Ovary (tissue), 9 donors: ENCODE results near the gene SEMA5B. TPM values are rescaled to one million over a fixed set of nuclear protein-coding genes. Genes with fewer than 3 reads are reported as not detected.
A peak's percentile ranks its signal among the peaks of the same experiment; 100 is the strongest.

Source experiments
- DNase-seq, 5 donors: peaks; one replicate each; pipeline ENCODE4 v3.0.0-alpha.2; 2019 to 2020
- H3K27ac ChIP-seq, 2 donors: fragments of 200-600 bp; one replicate each; pipeline versions ENCODE4 v1.5.1 to v1.8.0; 2019 to 2022
- H3K27me3 ChIP-seq: fragments of 200-600 bp; one replicate; pipeline ENCODE4 v1.8.0; 2022
- H3K36me3 ChIP-seq: fragments of 200-600 bp; sonication (generic); one replicate; pipeline ENCODE4 v1.5.1; 2019
- H3K4me1 ChIP-seq: one replicate; pipeline ENCODE4 v1.8.1; 2013; ENCODE audit warnings: mild to moderate bottlenecking, moderate library complexity; ENCODE audit not compliant: insufficient read depth
- H3K4me3 ChIP-seq: fragments of 200-600 bp; sonication (generic); one replicate; pipeline ENCODE4 v1.5.1; 2017
- H3K9me3 ChIP-seq, 2 donors: fragments of 200-600 bp in 1 of 2; sonication (generic) in 1 of 2; one replicate each; pipeline versions ENCODE4 v1.5.1 to v1.8.1; 2013 to 2019; ENCODE audit warnings: mild to moderate bottlenecking in 1 of 2, moderate library complexity in 1 of 2
- EP300 ChIP-seq: sonication (generic); formaldehyde crosslinking; IDR thresholded peaks from one replicate; pipeline ENCODE4 v1.6.1; 2017; ENCODE audit warnings: antibody characterized with exemption
- POLR2A ChIP-seq: fragments of 450-650 bp; IDR thresholded peaks from one replicate; pipeline ENCODE4 v1.6.1; 2017; ENCODE audit warnings: antibody characterized with exemption, mild to moderate bottlenecking, moderate library complexity
- WGBS, 3 donors: extraction: QIAGEN DNeasy Blood & Tissue Kit in 1 of 3; methylation state at CpG; one replicate each; pipeline versions ENCODE4 v1.1.5 to v1.1.7; 2013 to 2017; 5-methylcytosine and 5-hydroxymethylcytosine counted together
- intact Hi-C, 4 donors: fragments of 100-400 bp; cut with DNase I; formaldehyde crosslinking; loops; one replicate each; pipeline versions ENCODE4 v1.11.0 to v1.15.1; 2022 to 2023
- polyA plus RNA-seq, 2 donors: library from polyadenylated mRNA; stranded (reverse); fragments of 200-250 nt in 1 of 2; fragments of 350-450 nt in 1 of 2; fragmentation: Illumina TruSeq in 1 of 2; extraction: RNeasy Lipid Tissue Mini Kit (QIAGEN cat#74804) in 1 of 2; gene quantifications; one replicate each; pipeline ENCODE4 v1.2.3, GENCODE V29; 2013 to 2014
- total RNA-seq, 7 donors: library from RNA; depleted of rRNA in 2 of 7; stranded (reverse); fragments of >200 nt in 2 of 7; fragmentation: NEBNext Ultra II Directional in 3 of 7; extraction: Animal tissue kit (Norgen Biotek cat#: 25700) in 3 of 7; gene quantifications; one replicate each; pipeline versions ENCODE4 v1.1.0 to v1.2.4, GENCODE V29; 2016 to 2023
- TF ChIP-seq, protein P1 (sequence below), 3 donors: fragments of 450-650 bp in 2 of 3; fragments of 200-600 bp in 1 of 3; IDR thresholded peaks; one replicate each; pipeline versions ENCODE4 v1.5.1 to v1.8.0; 2016 to 2022; ENCODE audit warnings: antibody characterized with exemption in 3 of 3, mild to moderate bottlenecking in 1 of 3
- donor health status: DM: no; HTN: no; CAD: no; lungs with moderate emphysema.
- donor health status: DM: no; HTN: no; CAD: no.
- donor health status: Bipolar disorder and iron deficiency.
- donor health status: DM: yes; HTN: yes; CAD: no.
- donor health status: DM: no; HTN: no; CAD: no.
- donor health status: DM: yes; HTN: yes; CAD: no.

The SEMA5B gene
- total and polyA plus RNA-seq, 9 donors = 0.22 to 3.1 (median 1.3) TPM

DNA sequence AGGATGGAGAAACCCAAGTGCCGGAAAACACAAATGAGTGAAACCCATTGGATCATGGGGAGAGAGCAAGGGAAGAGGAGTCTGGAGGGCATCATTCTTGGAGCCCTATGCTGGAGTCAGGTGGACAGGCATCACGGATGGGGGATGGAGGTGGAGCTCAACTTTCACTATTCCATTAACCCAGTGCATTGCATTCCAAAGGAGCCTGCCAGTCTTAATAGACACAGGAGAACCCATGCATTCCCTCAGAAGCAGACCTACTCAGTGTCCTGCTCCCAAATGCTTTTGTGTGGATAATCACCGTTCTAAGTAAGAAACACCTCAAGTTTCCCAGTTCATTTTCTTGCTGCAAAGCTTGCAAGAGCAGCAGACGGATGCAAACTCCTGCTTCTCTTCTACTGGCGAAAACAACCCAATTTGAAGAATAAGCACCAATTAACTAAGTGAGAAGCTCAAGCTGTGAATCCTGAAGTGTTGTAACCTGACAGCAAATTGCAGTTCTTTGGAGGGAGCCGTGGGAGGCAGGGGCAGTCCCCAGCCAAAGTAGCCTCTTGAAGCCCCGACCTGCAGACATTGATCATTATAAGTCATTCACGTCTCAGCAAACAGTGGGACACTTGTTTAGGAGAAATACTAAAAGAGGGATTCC lies 25.3 kb downstream of the SEMA5B start:
- intact Hi-C loops = no loop called here
- H3K9me3 ChIP-seq = no peaks in the 10 kb centered on the region
- 75 to 84% (median 77%) methylated on average over 8 of the region's 8 CpGs for WGBS, 3 donors
- DNase-seq = no peak
- no peaks in the 10 kb centered on the region for H3K36me3 ChIP-seq
- H3K27ac ChIP-seq = no peak overlapping the region
- no peaks in the 10 kb centered on the region for H3K27me3 ChIP-seq
- H3K4me3 ChIP-seq = no peak overlapping the region
- no peaks in the 10 kb centered on the region for H3K4me1 ChIP-seq
- no peak for TF ChIP-seq EP300
- TF ChIP-seq, protein P1, sequence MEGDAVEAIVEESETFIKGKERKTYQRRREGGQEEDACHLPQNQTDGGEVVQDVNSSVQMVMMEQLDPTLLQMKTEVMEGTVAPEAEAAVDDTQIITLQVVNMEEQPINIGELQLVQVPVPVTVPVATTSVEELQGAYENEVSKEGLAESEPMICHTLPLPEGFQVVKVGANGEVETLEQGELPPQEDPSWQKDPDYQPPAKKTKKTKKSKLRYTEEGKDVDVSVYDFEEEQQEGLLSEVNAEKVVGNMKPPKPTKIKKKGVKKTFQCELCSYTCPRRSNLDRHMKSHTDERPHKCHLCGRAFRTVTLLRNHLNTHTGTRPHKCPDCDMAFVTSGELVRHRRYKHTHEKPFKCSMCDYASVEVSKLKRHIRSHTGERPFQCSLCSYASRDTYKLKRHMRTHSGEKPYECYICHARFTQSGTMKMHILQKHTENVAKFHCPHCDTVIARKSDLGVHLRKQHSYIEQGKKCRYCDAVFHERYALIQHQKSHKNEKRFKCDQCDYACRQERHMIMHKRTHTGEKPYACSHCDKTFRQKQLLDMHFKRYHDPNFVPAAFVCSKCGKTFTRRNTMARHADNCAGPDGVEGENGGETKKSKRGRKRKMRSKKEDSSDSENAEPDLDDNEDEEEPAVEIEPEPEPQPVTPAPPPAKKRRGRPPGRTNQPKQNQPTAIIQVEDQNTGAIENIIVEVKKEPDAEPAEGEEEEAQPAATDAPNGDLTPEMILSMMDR (IDR thresholded peaks at IDR 0.05) = no peak
- TF ChIP-seq POLR2A = no peak

DNA sequence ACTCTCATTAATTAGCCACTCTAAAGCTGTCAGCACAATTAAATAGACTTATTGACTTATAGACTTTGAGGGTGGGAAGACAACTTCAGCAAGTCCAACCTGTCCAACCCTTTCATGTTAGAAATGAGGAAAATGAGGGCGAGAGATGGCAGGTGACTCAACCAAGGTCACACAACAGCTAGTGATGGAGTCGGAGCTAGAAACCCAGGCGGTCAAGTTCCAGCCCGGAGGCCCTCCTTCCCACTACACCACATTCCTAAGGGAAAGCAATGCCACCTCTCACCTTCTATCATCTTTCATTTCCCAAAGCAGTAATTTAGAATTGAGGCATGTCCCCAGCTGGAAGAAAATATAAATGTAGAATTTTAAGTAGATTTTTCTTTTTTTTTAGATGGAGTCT lies 28.7 kb downstream of the SEMA5B start:
- Histone ChIP-seq H3K36me3 (no peaks in the 10 kb centered on the region), H3K4me3 (no peak overlapping the region), H3K4me1 (no peaks in the 10 kb centered on the region), H3K27ac (no peak overlapping the region), H3K27me3 (no peaks in the 10 kb centered on the region), H3K9me3 (no peaks in the 10 kb centered on the region)
- DNase-seq = no peak
- no peak for TF ChIP-seq EP300
- no peak for TF ChIP-seq POLR2A
- TF ChIP-seq, protein P1 (IDR thresholded peaks at IDR 0.05) = no peak
- WGBS, 3 donors = 94 to 96% (median 95%) methylated on average over 4 of the region's 4 CpGs
- intact Hi-C loops = no loop called here

DNA sequence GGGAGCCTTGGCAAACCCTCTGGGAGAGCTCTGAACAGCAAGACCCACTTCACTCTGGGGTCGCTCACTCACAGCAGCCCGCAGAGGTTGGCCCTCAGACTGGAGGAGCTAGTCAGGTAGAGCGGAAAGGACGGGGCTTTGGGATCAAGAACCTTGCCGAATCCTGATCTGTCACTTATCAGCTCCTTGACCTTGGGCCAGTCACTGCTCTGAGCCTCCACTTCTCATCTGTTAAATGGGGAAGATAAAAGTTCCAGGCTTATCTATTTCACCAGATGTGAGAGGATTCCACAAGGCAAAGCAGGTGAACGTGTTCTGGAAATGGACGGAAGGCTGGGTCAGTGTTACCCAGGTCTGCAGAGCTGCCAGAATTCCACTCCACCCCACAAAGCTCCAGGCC lies 29.4 kb downstream of the SEMA5B start:
- intact Hi-C loops = no loop called here
- no peak overlapping the region for H3K27ac ChIP-seq
- no peak for TF ChIP-seq EP300
- no peak for TF ChIP-seq POLR2A
- TF ChIP-seq, protein P1 (IDR thresholded peaks at IDR 0.05) = no peak
- no peaks in the 10 kb centered on the region for H3K36me3 ChIP-seq
- no peak for DNase-seq
- no peaks in the 10 kb centered on the region for H3K9me3 ChIP-seq
- no peaks in the 10 kb centered on the region for H3K4me1 ChIP-seq
- no peak overlapping the region for H3K4me3 ChIP-seq
- no peaks in the 10 kb centered on the region for H3K27me3 ChIP-seq
- WGBS, 3 donors = 90 to 98% (median 92%) methylated on average over 7 of the region's 7 CpGs

GRCh38 chr3:122996038-122996580 lies 31.5 kb downstream of the SEMA5B start:
- Histone ChIP-seq H3K4me3 (no peak overlapping the region), H3K36me3 (no peaks in the 10 kb centered on the region), H3K27me3 (no peaks in the 10 kb centered on the region), H3K4me1 (no peaks in the 10 kb centered on the region), H3K9me3 (no peaks in the 10 kb centered on the region), H3K27ac (no peak overlapping the region)
- DNase-seq = peak in 2 of 5 donors; percentile 29 to 53
- intact Hi-C loops = no loop called here
- 70 to 77% (median 75%) methylated on average over 14 of the region's 14 CpGs for WGBS, 3 donors
- TF ChIP-seq, protein P1 (IDR thresholded peaks at IDR 0.05) = no peak
- TF ChIP-seq POLR2A (no peak), EP300 (no peak)
